Renal cortex interstitium (tissue), 11 donors: ENCODE measurements around the gene KCNQ1. TPM values are rescaled to one million over a fixed set of nuclear protein-coding genes. Genes with fewer than 3 reads are reported as not detected.
A peak's percentile ranks its signal among the peaks of the same experiment; 100 is the strongest.

Experiments used
- DNase-seq, 11 donors: peaks; one replicate each; pipeline ENCODE4 v3.0.0-alpha.2; 2013; ENCODE audit warnings: low read depth in 9 of 11, low spot score in 4 of 11; ENCODE audit errors: extremely low read depth in 1 of 11
- polyA plus RNA-seq, 3 donors: library from polyadenylated mRNA; unstranded; fragments of 120-200 nt; gene quantifications; one replicate each; pipeline ENCODE4 v1.2.1, GENCODE V29; 2013; ENCODE audit not compliant: insufficient read length in 3 of 3

Gene KCNQ1
- polyA plus RNA-seq, 3 donors, result 9.2 to 13.2 (median 10.6) TPM

DNA sequence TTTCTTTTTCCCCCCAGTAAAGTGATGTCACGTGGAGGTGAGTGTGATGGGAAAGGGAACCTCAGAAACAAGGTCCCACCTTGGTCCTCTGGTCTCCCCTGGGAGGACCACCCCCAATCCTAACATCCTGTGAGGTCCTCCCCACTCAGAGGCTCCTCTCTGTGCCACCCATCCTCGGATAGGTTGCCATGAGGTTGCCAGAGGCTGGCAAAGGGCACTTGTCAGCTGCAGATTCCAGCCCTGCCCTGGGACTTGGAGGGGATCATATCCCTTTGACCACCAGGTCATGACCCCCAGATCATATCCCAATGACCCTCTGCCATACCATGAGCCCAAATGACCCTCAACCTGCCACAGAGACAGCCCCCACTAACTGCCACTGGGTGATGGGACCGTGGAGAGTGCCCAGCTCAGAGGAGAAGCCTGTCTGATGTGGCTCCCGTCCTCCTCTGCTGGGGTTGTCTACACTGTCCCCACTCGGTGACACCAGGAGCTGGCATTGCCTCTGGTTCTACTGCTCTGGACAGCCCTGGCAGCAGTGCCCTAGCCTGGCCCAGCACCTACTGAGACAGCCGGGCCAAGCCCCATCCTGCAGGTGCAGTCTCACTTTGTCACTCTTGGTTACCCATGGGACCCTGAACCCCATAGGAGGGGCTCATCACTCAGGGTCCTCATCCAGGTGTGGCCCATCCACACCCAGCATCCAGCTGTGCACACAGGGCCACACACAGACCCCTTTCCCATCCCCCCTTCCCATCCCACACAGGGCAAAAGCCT is 345.2 kb downstream of the KCNQ1 start:
- no peak for DNase-seq

DNA sequence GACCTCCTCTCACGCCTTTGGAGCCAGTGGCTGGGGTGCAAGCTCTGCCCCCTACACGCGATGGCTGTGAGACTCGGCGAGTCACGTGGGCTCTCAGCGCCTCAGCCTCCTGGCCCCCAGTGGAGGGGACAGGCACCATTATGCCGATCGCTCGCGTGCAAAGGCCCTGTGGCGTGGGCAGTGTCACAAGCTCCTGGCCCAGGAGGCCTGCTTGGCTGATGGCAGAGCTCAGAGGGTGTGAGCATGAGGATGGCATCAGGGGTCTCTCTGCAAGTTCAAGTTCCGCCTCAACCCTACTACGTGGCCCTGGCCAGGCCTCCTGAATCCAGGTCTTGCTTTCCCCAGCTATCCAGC is 345.7 kb downstream of the KCNQ1 start:
- DNase-seq, result no peak

DNA sequence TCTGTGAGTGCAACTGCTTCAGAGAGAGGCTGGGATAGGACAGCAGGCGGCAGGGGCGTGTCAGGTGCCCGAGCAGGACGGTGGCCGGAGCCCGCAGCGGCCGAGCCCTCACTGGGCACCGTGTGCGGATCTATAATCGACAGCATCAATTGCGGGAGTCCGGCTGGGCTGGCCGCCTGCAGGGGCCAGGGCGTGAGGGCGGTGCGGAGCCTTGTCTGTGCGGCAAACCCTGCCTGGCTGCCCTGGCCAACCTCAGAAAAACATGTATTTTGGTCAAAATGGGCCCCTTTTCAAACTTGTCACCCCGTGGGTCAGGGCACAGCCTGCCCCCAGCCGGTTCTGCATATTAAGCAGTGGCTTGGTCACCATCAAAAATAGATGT is 346.3 kb downstream of the KCNQ1 start:
- DNase-seq, result no peak

DNA sequence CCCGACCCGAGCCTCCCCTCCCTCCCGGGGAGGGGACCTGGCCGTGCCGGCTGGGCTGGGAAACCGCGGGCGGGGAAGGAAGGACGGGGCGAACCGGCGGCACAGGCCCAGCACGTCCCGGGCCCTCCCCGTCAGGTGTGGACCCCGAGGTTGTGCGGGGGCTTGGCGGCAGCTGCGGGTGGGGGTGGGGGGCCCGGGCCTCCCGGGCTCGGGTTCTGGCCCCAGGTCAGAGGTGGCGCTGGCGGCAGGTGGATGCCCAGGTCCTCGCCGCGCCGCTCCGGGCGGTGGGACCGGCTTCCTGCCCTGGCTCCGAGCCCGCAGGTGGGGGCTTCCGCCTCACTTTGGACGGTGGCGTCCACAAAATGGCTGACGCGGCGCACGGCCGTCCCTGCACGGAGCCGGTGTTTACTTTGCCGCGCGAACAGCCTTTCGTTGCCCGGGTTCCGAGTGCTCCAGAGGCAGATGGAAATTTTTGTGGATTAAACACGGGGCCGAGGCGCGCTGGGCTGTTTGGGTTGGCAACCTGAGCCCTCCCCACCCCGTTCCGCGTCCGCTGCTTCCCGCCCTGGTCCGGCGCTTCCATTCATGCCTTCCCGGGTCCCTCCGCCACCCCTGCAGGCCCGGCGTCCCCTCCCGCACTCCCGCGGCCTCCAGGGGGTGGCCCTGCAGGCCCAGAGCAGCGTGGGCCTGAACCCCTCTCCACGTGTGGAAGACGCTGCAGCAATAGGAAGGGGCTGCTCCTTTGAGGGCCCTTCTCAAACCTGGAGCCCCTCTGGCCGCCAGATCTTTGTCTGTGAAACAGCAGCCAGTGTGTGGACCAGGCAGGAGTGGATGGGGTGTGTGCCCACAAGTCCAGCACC is 346.9 kb downstream of the KCNQ1 start:
- DNase-seq, result no peak

DNA sequence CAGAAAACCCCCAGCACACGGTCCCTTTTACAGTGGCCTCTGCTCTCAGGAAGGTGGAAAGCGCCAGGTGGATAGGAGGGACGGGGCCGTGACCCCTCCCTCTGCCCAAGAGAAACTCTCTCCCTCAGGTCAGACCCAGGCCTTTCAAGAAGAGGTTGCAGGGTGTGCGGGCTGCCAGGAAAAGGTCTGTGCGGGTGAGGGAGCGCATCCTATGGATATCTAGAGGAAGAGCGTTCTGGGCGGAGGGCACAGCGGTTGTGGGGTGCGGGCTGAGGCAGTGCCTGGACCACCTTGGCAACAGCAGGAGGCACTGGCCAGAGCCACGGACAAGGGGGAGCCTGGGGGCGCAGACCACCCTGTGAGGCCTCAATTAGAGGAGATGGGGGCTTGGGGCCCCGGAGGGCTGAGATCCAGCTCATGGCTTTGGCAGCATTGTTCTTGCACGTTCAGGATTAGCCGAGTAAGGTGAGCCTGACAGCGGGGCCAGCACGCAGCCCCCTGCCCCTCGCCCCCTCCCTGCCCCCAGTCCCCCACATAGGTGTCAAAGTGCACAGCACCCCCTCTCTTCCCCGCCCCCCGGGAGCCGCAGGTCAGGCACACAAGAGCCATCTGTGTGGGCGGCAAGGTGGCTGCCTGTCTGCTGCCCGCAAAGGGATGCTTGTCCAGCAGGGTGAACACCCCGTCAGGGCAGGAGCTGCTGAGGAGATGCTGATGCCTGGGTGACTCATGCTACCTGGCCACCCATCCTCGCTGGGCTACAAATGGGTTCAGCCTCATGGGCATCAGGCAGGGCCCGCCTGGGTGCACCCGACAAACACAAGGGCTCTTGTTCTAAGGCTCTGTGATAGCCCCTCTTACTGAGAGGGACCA is 347.8 kb downstream of the KCNQ1 start:
- no peak for DNase-seq

DNA sequence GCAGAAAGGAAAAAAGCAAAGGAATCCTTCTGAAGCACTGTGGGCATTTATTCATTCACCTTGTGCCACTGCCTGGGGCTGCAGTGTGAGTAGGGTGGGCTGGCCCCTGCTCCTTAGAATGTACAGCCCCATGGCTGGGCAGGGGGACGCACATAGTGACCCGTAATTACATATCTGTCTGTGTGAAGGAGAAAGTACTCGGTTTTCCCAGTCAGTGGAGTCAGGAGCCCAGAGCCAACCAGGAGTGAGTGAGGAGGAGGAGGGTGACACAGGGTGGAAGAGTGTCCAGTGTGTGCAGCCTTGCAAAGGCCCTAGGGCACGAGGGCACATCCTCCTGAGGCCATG is 348.9 kb downstream of the KCNQ1 start:
- DNase-seq, result no peak

DNA sequence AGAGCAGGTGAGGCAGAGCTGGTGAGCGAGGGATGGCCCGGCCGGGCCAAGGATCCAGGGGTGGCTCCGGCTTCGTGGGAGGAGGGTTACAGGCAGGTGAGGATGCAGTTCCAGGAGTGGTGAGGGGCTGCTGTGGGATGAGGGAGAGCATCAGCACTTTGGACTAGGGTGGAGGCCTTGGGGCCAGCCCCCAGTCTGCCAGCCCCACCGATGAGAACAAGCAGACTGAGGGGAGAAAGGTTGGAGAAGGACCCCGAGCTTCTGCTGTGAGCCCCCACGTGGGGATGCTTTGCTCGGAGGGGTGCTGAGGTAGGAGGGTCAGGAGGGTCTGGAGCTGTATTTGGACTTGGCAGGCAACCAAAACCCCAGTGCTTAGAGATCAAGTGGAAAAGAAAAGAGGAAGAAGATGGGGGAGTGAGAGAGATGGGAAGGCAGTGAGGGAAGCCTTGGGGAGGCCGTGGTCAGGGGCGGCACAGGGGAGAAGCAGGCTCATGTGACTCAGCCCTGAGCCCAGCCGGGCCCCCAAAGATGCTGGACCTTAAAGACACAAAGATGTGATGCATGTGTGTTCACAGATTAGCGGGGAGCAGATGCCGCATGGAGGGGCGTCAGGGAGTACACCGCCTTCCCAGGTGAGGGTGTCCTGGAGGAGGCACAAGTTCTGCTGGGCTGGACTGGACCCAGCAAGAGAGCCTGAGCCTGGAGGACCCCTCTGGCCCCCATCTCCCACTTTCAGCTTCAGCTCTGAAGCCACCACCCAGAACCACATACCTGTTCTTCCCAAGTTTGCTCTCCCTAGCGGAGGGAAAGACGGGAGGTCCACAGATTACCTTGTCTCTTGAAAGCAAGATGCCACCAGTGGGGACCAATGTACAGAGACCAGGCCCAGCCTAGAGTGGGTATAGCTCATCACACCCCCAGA is 349.5 kb downstream of the KCNQ1 start:
- DNase-seq, result no peak

DNA sequence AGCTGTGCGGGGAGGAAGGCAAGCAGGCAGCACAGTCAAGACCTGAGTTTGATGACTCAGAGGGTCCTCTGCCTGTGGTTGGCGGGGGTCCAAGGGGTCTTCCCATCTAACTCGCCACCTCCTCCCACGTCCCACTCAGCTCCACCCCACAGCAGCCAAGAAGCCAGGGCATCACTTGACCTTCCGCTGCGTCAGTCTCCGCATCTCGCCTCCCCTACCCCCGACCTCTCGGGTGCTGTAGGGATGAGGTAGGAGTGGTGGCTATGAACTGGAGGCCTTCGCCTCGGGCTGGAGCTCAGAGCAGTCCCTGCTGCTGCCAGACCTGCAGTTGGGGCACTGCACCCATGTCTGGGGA is 350.1 kb downstream of the KCNQ1 start:
- DNase-seq, result no peak

DNA sequence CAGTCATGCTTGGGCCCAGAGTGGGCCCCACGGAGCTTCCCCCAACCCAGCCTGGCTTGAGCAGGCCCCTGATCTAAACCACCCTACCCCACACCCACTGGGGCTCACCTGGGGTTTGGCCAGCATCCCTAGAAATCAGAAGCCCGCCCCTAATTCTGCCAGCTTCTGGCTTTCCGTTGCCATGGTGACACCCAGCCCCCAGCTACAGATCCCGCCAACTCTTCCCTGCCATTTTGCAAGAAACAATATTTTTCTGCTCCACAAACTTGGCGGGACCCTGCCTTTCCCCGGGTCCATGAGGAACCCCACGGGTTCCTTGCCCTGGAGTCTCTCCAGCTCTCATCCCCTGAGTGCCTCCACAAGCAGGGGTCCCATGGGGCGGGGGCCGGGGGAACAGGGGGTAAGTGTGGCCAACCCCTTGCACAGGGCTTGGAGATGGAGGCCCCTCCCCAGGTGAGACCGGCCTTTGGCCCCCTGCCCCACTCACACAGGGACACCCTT is 350.7 kb downstream of the KCNQ1 start:
- DNase-seq, result no peak

DNA sequence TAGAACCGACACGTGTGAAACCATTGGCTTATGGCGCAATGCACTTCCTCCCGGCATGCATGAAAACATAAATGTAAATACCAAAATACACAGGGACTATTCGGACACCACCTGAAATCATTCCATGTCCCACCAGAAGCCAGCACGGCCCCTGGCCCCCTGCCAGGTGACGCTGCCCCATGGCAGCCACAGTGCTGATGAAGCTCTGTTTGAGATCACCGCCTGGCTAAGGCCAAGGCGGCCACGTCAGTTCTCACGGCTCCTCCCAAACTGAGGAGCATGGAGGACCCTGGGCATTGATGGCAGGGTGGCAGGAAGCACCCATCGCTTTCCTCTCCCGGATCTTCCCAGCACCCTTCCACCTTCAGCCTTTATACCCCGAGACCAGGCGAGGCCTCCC is 351.3 kb downstream of the KCNQ1 start:
- no peak for DNase-seq

DNA sequence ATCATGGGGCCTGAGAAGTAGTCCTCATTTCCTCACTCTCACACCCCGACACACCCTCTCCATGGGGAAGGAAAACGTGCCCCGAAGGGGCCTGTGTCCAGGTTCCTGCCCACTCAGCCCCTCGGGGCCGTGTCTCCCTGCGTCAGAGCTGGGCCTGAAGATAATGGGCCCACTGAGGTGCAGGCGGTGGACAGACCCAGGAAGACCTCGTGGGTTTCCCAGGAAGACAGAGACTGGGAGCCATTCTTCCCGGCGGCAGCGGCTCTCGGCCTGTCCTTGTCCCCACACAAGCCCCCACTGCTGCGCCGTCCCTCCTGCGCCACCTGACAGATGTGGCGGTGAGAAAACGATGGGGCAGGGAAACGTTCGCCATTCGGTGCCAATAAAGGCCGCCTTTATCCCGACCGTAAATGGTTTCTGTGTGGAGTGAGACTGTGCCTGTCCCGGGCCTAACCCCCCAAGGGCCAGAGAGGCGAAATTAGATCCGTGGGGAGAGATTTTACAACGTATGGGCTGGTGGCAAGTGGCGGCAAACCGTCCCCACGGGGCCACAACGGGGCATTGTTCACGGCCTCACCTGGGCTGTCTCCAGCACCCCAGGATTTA is 351.8 kb downstream of the KCNQ1 start:
- no peak for DNase-seq

DNA sequence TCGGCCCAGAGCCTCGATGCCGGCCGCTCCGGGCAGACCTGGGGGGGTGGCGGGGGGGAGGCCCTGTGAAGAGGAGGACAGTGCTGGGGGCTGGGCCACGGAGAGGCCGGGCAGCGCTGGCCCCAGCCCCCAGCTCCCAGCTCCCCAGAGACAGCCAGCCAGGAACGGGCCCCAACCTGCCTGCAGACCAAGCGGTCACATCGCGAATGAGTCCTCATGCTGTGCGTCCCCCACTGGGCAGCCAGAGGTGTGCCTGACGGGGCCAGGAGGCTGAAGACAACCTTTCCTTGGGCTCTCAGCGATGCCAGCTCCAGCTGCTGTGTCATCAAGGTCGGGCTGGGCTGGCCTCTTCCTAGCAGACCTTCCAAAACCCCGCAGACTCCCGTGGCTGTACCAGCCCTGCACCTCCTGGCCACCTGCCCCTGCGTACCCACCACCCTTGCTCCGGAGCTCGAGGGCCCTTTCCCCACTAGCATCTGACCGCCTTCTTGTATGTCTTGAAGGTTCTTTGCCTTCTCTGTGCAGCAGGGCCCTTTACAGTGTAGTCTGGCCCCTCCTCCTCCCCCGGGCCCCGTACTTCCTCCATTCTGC is 352.4 kb downstream of the KCNQ1 start:
- DNase-seq, result no peak

DNA sequence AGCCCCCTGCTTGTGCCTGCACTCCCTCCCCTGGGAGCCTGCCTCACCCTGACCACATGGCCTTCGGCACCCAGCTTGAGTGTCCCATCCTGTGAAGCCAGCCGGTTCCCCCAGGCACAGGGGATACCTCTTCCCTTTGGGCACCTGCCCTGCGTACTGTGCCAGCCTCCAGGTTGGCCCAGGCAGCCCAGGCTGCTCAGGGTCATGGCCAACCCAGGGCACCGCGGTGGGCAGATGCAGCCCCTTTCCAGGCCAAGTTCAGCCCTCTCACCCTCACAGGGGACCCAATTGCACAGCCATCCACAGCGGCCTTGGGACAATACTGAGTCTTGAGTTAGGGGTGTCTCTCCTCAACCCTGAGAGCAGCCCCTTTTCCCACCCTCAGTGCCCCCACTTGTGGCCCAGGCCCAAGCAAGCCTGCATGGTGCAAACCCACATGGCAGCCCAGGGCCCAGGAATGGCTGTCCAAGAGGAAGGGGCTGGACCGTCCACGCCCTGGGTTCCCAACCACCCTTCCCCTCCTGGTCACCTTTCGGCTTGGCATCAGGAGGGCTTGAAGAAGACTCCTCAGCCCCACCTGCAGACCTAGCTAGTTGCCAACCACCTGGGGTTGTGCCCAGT is 353.0 kb downstream of the KCNQ1 start:
- no peak for DNase-seq

DNA sequence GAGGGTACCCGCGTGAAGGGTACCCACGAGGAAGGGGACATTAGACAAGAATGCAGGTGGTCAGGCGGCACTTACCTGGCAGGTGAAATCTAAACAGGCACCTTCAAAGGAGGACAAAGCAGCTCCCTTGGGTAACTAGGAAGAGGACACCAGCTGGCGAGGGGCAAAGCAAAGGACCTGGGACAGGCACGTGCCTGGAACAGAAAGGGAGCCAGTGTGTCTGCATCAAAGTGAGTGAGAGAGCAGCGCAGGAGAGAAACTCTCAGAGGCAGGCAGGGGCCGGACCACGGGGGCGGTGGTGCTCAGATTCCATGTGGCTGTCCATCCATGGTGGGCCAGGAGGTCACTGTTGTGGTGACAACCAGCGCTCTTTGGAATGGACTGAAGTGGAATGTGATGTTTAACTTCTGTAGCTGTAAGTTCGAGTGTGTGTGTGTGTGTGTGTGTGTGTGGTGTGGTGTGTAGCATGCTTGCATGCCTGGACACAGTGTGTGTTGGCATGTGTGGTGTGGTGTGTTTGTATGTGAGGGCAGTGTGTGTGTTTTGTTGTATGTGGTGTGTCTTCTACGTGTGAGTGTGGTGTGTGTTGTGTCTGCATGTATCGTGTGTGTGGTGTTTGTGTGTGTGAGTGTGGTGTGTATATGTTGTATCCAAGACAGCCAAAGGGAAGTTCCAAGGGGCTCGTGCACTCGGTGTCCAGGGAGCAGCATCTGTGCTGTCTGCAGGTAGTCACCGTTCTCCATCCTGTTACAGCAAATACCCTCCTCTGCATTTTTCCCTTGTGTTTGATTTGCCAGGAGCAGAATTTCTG is 354.3 kb downstream of the KCNQ1 start:
- peak in 3 of 11 donors; percentile 57 to 75 (median 66) for DNase-seq

DNA sequence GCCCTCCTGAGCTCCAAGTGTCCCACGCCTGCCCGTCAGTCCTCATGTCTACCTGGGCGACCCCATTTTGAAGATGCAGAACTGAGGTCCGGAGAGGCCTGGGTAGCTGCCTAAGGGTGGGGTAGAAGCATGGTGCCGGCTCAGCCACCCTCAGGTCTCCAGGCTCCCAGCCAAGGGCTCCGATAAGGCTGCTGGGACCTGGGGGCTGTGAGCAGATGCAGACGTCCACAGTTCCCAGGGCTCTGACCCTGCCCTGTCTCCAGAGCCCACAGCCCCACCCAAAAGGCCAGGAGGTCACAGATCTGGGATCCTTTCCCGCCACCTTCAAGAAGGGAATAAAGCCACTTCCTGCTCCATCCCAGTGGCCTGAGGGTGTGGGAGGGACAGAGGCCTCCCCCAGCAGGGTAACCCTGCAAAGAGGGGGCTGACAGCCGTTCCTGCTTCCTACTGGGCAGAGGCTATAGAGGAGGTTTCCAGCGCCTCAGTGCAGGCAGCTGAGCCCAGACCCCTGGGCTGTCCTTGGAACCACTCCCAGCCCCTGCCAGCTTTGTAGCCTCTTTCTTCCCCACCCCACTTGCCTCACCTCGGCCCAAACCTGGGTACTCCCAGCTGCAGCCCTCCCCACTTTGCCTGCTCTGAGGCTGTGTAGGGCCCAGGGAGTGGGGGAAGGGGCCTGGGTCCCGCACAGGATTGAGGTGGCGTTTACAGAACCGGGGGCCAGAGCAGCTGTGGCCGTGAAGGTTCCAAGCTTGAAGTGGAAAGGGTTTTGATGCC is 355.3 kb downstream of the KCNQ1 start:
- no peak for DNase-seq
